ENCODE measurements around the gene OR4A47. TPM values are rescaled to one million over a fixed set of nuclear protein-coding genes. Genes with fewer than 3 reads are reported as not detected.
"Not testable (repeated sequence)": the region's sequence is repeated elsewhere in the genome, so short reads cannot be mapped to it uniquely, and the experiment has no call there.

OR4A47 gene, protein sequence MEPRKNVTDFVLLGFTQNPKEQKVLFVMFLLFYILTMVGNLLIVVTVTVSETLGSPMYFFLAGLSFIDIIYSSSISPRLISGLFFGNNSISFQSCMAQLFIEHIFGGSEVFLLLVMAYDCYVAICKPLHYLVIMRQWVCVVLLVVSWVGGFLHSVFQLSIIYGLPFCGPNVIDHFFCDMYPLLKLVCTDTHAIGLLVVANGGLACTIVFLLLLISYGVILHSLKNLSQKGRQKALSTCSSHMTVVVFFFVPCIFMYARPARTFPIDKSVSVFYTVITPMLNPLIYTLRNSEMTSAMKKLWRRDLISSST
- total RNA-seq, result not detected

- DNase-seq (ENCODE audit: low spot score in 2 of 2); ATAC-seq; H3K36me3 Mint-ChIP-seq; H3K27ac Mint-ChIP-seq; H3K9me3 Mint-ChIP-seq: not testable (repeated sequence)
Observed at GRCh38 chr11:48488493-48488892, at the start of gene OR4A47. TSS of gene OR4A47 (plus strand) at chr11:48488793. CDS start at chr11:48488793, 0 bp downstream.

DNA sequence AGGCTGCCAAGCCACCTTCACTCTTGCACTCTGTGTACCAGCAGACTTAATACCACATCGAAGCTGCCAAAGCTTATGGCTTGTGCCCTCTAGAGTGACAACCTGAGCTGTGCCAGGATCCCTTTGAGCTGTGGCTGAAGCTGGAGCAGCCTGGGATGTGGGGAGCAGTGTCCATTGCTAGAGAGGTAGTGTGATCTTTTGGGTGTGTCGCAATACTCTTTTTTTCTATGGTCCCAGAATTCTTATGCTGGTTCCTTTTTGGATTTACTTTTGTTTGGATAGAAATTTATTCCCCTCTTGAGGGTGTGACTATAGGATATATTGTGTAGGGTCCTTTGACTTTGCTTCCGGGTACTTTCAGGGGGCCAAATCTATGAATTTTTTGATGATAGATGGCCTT is 32.7 kb upstream of the OR4A47 start:
- peaks cover 19 to 22% of the 10 kb centered on the region in 2 donors for H3K9me3 Mint-ChIP-seq
- not testable (repeated sequence) for H3K27ac Mint-ChIP-seq; DNase-seq (ENCODE audit: low spot score in 2 of 2); H3K36me3 Mint-ChIP-seq; ATAC-seq

- H3K27ac Mint-ChIP-seq; H3K36me3 Mint-ChIP-seq; ATAC-seq; DNase-seq (ENCODE audit: low spot score in 2 of 2): not testable (repeated sequence)
- H3K9me3 Mint-ChIP-seq, result peaks cover 8 to 13% of the 10 kb centered on the region in 2 donors
Observed at GRCh38 chr11:48473966-48474365, 14.6 kb upstream of the OR4A47 start.

DNA sequence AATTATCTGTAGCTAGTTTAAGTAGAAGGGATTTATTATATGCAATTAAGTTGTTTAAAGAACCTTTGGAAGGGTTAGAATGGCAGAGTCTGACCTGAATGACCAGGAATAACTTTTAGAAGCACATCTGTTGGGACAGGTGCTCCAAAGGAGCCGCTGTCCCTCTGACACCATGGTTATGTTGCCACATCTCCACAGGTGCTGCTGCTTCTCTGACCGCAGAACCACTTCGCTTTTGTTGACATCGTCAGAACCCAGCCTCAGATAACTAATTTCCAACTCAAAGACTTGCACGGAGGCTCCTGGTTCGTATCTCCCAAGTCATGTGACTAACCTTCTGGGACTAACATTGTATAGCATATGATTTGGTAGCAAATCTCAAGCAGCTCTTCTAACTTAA is 13.9 kb upstream of the OR4A47 start:
- ATAC-seq, result not testable (repeated sequence)

DNA sequence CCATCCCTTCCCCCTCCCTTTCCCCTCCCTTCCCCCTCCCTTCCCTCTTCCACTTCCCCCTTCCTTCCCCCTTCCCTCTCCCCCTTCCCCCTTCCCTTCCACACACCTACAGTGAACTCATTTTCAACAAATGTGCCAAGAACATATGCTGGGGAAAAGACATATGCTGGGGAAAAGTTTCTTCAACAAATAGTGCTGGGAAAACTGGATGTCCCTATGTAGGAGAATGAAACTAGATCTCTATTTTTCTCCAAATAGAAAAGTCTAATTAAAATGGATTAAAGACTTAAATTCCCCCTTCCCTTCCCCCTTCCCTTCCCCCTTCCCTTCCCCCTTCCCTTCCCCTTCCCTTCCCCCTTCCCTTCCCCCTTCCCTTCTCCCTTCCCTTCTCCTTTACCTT is 17.6 kb downstream of the OR4A47 start:
- not testable (repeated sequence) for DNase-seq (ENCODE audit: low spot score in 2 of 2); H3K9me3 Mint-ChIP-seq; ATAC-seq; H3K27ac Mint-ChIP-seq; H3K36me3 Mint-ChIP-seq

More for the DNA sequence above, 13.9 kb upstream of the OR4A47 start:
- peaks cover 4 to 13% of the 10 kb centered on the region in 2 donors for H3K9me3 Mint-ChIP-seq
- H3K27ac Mint-ChIP-seq; DNase-seq (ENCODE audit: low spot score in 2 of 2); H3K36me3 Mint-ChIP-seq: not testable (repeated sequence)

- no peaks in the 10 kb centered on the region for H3K36me3 Mint-ChIP-seq
- DNase-seq (ENCODE audit: low spot score in 2 of 2) (no peak), ATAC-seq (no peak)
- H3K27ac Mint-ChIP-seq, result no peak overlapping the region
- peaks cover 5 to 10% of the 10 kb centered on the region in 2 donors for H3K9me3 Mint-ChIP-seq
Observed at GRCh38 chr11:48538991-48539390, 50.4 kb downstream of the OR4A47 start.

Other genes with a start within 250 kb of the OR4A47 start
- gene OR4X2, start 243.7 kb upstream of the OR4A47 start, total RNA-seq, result not detected
- not detected for gene OR4X1, start 224.9 kb upstream of the OR4A47 start, total RNA-seq
- not detected for gene OR4S1, start 182.6 kb upstream of the OR4A47 start, total RNA-seq
- gene OR4C3, start 163.9 kb upstream of the OR4A47 start, total RNA-seq, result not detected
- gene OR4C5, start 122.3 kb upstream of the OR4A47 start, total RNA-seq, result not detected